ENCODE data around the gene PMS1. TPM values are rescaled to one million over a fixed set of nuclear protein-coding genes. Genes with fewer than 3 reads are reported as not detected.
"Not testable (repeated sequence)": the region's sequence is repeated elsewhere in the genome, so short reads cannot be mapped to it uniquely, and the experiment has no call there.

The PMS1 gene
- total RNA-seq, 4 donors from 2014 or later: 6.9 to 12.0 (median 8.8) TPM

- DNase-seq (no peak), ATAC-seq (no peak)
- Histone ChIP-seq H3K4me1 (no peaks in the 10 kb centered on the region), H3K27me3 (no peaks in the 10 kb centered on the region), H3K27ac (no peak overlapping the region), H3K4me3 (no peak overlapping the region), H3K9me3 (no peaks in the 10 kb centered on the region), H3K36me3 (no peaks in the 10 kb centered on the region)
- no peak for TF ChIP-seq CTCF (IDR thresholded peaks at IDR 0.05 in 4 of 5, conservative IDR thresholded peaks at IDR 0.05 in 1 of 5)
- TF ChIP-seq POLR2A (IDR thresholded peaks at IDR 0.05): no peak
- intact Hi-C loops (cut with DNase I; ENCODE audit: low total_unique reads): no loop called here
- in situ Hi-C loops (cut with MboI; ENCODE audit: low sequenced_read_pairs in 4 of 4): no loop called here
Observed at GRCh38 chr2:189880832-189881492, 96.7 kb downstream of the PMS1 start.

- no peaks in the 10 kb centered on the region for H3K4me1 ChIP-seq
- no peak overlapping the region for H3K4me3 ChIP-seq
- no peaks in the 10 kb centered on the region for H3K36me3 ChIP-seq
- H3K9me3 ChIP-seq: no peaks in the 10 kb centered on the region
- H3K27ac ChIP-seq: no peak overlapping the region
- no peak for TF ChIP-seq CTCF (IDR thresholded peaks at IDR 0.05 in 4 of 5, conservative IDR thresholded peaks at IDR 0.05 in 1 of 5)
- DNase-seq (no peak), ATAC-seq (no peak)
- H3K27me3 ChIP-seq: no peaks in the 10 kb centered on the region
- intact Hi-C loops (cut with DNase I; ENCODE audit: low total_unique reads) (no loop called here), in situ Hi-C loops (cut with MboI; ENCODE audit: low sequenced_read_pairs in 4 of 4) (no loop called here)
Observed at GRCh38 chr2:189885368-189885767, 101.1 kb downstream of the PMS1 start.

GRCh38 chr2:189892546-189893294 lies 108.5 kb downstream of the PMS1 start:
- in situ Hi-C loops (cut with MboI; ENCODE audit: low sequenced_read_pairs in 4 of 4); intact Hi-C loops (cut with DNase I; ENCODE audit: low total_unique reads); H3K4me1 ChIP-seq; H3K27ac ChIP-seq; H3K27me3 ChIP-seq; H3K4me3 ChIP-seq; ATAC-seq; H3K9me3 ChIP-seq; H3K36me3 ChIP-seq; DNase-seq: not testable (repeated sequence)

DNA sequence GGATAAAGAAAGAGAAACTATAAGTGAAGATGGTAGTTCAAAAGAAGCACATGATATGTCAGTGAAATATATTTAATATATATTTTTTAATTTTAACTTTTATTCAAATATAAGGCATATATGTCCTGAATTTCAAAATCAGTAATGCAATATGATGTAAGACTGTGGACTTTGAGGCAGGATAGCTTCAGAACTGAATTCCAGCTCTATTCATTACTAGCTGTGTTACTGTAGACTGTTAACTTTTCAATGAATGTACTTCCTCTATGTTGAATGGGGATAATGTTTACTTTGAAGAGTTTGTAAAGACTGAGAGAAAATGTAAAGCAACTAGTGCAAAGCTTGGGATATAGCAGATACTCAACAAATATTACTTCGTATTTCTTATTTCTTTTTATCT lies 112.6 kb downstream of the PMS1 start:
- TF ChIP-seq CTCF (IDR thresholded peaks at IDR 0.05 in 4 of 5, conservative IDR thresholded peaks at IDR 0.05 in 1 of 5) (no peak), POLR2A (IDR thresholded peaks at IDR 0.05) (no peak)
- no peaks in the 10 kb centered on the region for H3K9me3 ChIP-seq
- intact Hi-C loops (cut with DNase I; ENCODE audit: low total_unique reads) (no loop called here), in situ Hi-C loops (cut with MboI; ENCODE audit: low sequenced_read_pairs in 4 of 4) (no loop called here)
- H3K27me3 ChIP-seq: no peaks in the 10 kb centered on the region
- DNase-seq: no peak
- H3K4me1 ChIP-seq: no peaks in the 10 kb centered on the region
- no peak overlapping the region for H3K27ac ChIP-seq
- H3K4me3 ChIP-seq: no peak overlapping the region
- no peak for ATAC-seq
- H3K36me3 ChIP-seq: no peaks in the 10 kb centered on the region

DNA sequence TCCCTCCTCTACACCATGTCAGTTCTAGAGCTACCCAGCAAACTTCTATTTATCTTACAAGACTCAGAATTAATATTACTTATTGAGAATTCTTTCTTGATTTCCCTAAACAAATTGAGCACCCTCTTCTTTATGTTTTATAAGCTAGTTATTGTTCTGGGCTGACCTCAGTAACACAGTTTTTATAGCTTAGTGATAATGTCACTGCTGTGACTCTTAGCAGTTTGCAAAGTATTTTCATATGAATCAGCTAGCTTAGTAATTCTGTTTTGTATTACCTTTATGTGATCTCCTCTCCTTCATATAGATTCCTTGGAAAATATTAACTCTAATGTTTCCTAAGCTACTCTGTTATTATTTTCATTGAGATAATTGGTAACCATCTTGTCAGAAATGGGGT lies 114.9 kb downstream of the PMS1 start:
- Histone ChIP-seq H3K27ac (no peak overlapping the region), H3K27me3 (no peaks in the 10 kb centered on the region), H3K4me3 (no peak overlapping the region), H3K36me3 (no peaks in the 10 kb centered on the region), H3K4me1 (no peaks in the 10 kb centered on the region), H3K9me3 (no peaks in the 10 kb centered on the region)
- ATAC-seq: no peak
- no peak for DNase-seq
- in situ Hi-C loops (cut with MboI; ENCODE audit: low sequenced_read_pairs in 4 of 4): no loop called here
- TF ChIP-seq CTCF (IDR thresholded peaks at IDR 0.05 in 4 of 5, conservative IDR thresholded peaks at IDR 0.05 in 1 of 5) (no peak), POLR2A (IDR thresholded peaks at IDR 0.05) (no peak)
- intact Hi-C loops (cut with DNase I; ENCODE audit: low total_unique reads): no loop called here
